Keratinocyte (primary cell): ENCODE measurements around the gene PEX7. TPM values are rescaled to one million over a fixed set of nuclear protein-coding genes. Genes with fewer than 3 reads are reported as not detected.

Experiments used
- DNase-seq: peaks from one replicate; pipeline ENCODE4 v3.0.0-alpha.2; 2011; ENCODE audit warnings: low read depth, missing footprints, low spot score
- FAIRE-seq: peaks from 2 replicates; lab custom pipeline; 2011; peaks lifted over from hg19 to GRCh38; lab: Jason Lieb, UNC
- H2AFZ ChIP-seq: 2 replicates; pipeline ENCODE4 v1.6.0; 2012; ENCODE audit warnings: low read length, control low read depth, inconsistent platforms; ENCODE audit not compliant: control insufficient read depth
- H3K27ac ChIP-seq: 2 replicates; pipeline ENCODE4 v1.5.1; 2011; ENCODE audit warnings: low read length; ENCODE audit not compliant: control insufficient read depth, insufficient read depth
- H3K27me3 ChIP-seq: 3 replicates; pipeline ENCODE4 v1.6.0; 2011; ENCODE audit warnings: low read length; ENCODE audit not compliant: control insufficient read depth, insufficient read depth; ENCODE audit errors: extremely low read depth
- H3K36me3 ChIP-seq, 2 experiments: 2 replicates in 1 of 2; 3 replicates in 1 of 2; pipeline ENCODE4 v1.5.1; 2011; ENCODE audit warnings: low read length in 2 of 2, mild to moderate bottlenecking in 1 of 2; ENCODE audit not compliant: control insufficient read depth in 2 of 2, insufficient read depth in 2 of 2; ENCODE audit errors: extremely low read depth in 1 of 2
- H3K4me1 ChIP-seq: 3 replicates; pipeline ENCODE4 v1.5.1; 2011; ENCODE audit warnings: low read length; ENCODE audit not compliant: control insufficient read depth, insufficient read depth; ENCODE audit errors: extremely low read depth
- H3K4me2 ChIP-seq: 3 replicates; pipeline ENCODE4 v1.6.0; 2011; ENCODE audit warnings: low read depth, low read length; ENCODE audit not compliant: control insufficient read depth, insufficient read depth; ENCODE audit errors: extremely low read depth
- H3K4me3 ChIP-seq, 3 experiments: fragments of 200-600 bp in 1 of 3; sonication (generic) in 1 of 3; 2 replicates in 2 of 3; 3 replicates in 1 of 3; pipeline ENCODE4 v1.5.1; 2011 to 2016; ENCODE audit warnings: low read length in 3 of 3, mild to moderate bottlenecking in 3 of 3, control low read depth in 2 of 3, inconsistent platforms in 1 of 3, low read depth in 1 of 3, mixed read lengths in 1 of 3, mixed run types in 1 of 3, moderate library complexity in 1 of 3; ENCODE audit not compliant: control insufficient read depth in 2 of 3, insufficient read depth in 2 of 3; ENCODE audit errors: extremely low read depth in 1 of 3
- H3K79me2 ChIP-seq: 2 replicates; pipeline ENCODE4 v1.6.0; 2012; ENCODE audit warnings: low read length; ENCODE audit not compliant: control insufficient read depth, insufficient read depth
- H3K9ac ChIP-seq: 3 replicates; pipeline ENCODE4 v1.6.0; 2011; ENCODE audit warnings: low read length; ENCODE audit not compliant: control insufficient read depth, insufficient read depth; ENCODE audit errors: extremely low read depth
- H3K9me1 ChIP-seq: 3 replicates; pipeline ENCODE4 v1.6.0; 2011; ENCODE audit warnings: low read length; ENCODE audit not compliant: control insufficient read depth, insufficient read depth; ENCODE audit errors: extremely low read depth
- H3K9me3 ChIP-seq: 2 replicates; pipeline ENCODE4 v1.5.1; 2012; ENCODE audit warnings: low read depth, low read length; ENCODE audit not compliant: control insufficient read depth
- H4K20me1 ChIP-seq: 3 replicates; pipeline ENCODE4 v1.6.0; 2011; ENCODE audit warnings: low read length; ENCODE audit not compliant: control insufficient read depth, insufficient read depth; ENCODE audit errors: extremely low read depth
- CTCF ChIP-seq, 3 experiments: IDR thresholded peaks in 1 of 3; conservative IDR thresholded peaks in 1 of 3; optimal IDR thresholded peaks in 1 of 3; 2 replicates in 2 of 3; 3 replicates in 1 of 3; pipeline versions ENCODE3 to v1.5.1; 2011; ENCODE audit warnings: low read length in 3 of 3, mild to moderate bottlenecking in 3 of 3, moderate library complexity in 2 of 3, control low read depth in 1 of 3, inconsistent platforms in 1 of 3; ENCODE audit not compliant: insufficient read depth in 2 of 3; ENCODE audit errors: extremely low read depth in 1 of 3
- EZH2 ChIP-seq: IDR thresholded peaks from one replicate; pipeline ENCODE4 v1.6.1; 2012; ENCODE audit warnings: inconsistent platforms, mild to moderate bottlenecking, low read length, moderate library complexity
- dilution Hi-C: fragments of 300-500 bp; cut with MboI; formaldehyde crosslinking; loops from one replicate; pipeline ENCODE4 v1.7.0; 2020; ENCODE audit warnings: low sequenced_read_pairs; ENCODE audit not compliant: extremely low pct_ligation_motif_present
- polyA plus RNA-seq, 5 experiments: library from polyadenylated mRNA; depleted of rRNA in 3 of 5; stranded (reverse) in 3 of 5; stranded (forward) in 1 of 5; unstranded in 1 of 5; fragments of >200 nt; gene quantifications; 1 replicate in 1 of 5; 2 replicates in 3 of 5; 3 replicates in 1 of 5; pipeline versions ENCODE4 v1.2.1 to v1.2.3, GENCODE V29; 2011 to 2012; ENCODE audit warnings: missing spikeins in 2 of 5, low read depth in 1 of 5, low replicate concordance in 1 of 5

PEX7 gene
- polyA plus RNA-seq, 1 donor (not counting 4 experiments of a cell fraction or from before 2014, with no cell fraction given): 15.6 TPM

DNA sequence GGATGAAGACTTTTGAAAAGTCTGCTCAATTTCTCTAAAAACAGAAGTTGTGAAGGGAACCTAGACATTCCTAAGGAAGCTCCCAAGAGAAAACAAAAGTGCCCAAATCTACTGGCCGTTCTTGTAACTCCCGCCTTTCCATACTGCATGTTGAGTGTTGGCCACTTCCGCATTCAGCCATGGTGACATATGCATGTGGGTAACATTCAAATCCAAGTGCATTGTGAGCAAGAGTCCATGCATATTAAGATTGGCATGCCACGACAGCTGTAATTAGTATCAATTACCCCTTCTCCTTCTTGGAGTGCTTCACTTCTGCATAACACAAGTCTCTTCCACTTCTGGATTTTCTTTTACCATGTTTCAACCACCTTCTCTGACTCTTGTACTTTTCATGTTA, 108.1 kb downstream of the PEX7 start:
- H3K4me3 ChIP-seq: no peak overlapping the region
- H3K79me2 ChIP-seq: no peaks in the 10 kb centered on the region
- H3K9ac ChIP-seq: no peak overlapping the region
- no peaks in the 10 kb centered on the region for H3K36me3 ChIP-seq
- no peak overlapping the region for H3K4me2 ChIP-seq
- H3K27me3 ChIP-seq: no peaks in the 10 kb centered on the region
- no peak for DNase-seq
- no peak for FAIRE-seq
- TF ChIP-seq CTCF (optimal IDR thresholded peaks at IDR 0.05 in 1 of 3, IDR thresholded peaks at IDR 0.05 in 1 of 3, conservative IDR thresholded peaks at IDR 0.05 in 1 of 3; ENCODE audit: extremely low read depth in 1 of 3, insufficient read depth in 2 of 3, low read length in 3 of 3) (no peak), EZH2 (no peak)
- dilution Hi-C loops: no loop called here
- H2AFZ ChIP-seq: no peak overlapping the region
- no peaks in the 10 kb centered on the region for H3K9me3 ChIP-seq
- no peak overlapping the region for H3K27ac ChIP-seq
- H4K20me1 ChIP-seq: no peaks in the 10 kb centered on the region
- H3K9me1 ChIP-seq: no peaks in the 10 kb centered on the region
- H3K4me1 ChIP-seq: no peaks in the 10 kb centered on the region

GRCh38 chr6:136932599-136932998, 110.2 kb downstream of the PEX7 start:
- H3K4me3 ChIP-seq: no peak overlapping the region
- H3K27ac ChIP-seq: no peak overlapping the region
- TF ChIP-seq CTCF (optimal IDR thresholded peaks at IDR 0.05 in 1 of 3, IDR thresholded peaks at IDR 0.05 in 1 of 3, conservative IDR thresholded peaks at IDR 0.05 in 1 of 3; ENCODE audit: extremely low read depth in 1 of 3, insufficient read depth in 2 of 3, low read length in 3 of 3): no peak
- TF ChIP-seq EZH2: no peak
- H3K4me1 ChIP-seq: no peaks in the 10 kb centered on the region
- no peak overlapping the region for H3K4me2 ChIP-seq
- no peak overlapping the region for H3K9ac ChIP-seq
- no peaks in the 10 kb centered on the region for H3K27me3 ChIP-seq
- no peaks in the 10 kb centered on the region for H3K36me3 ChIP-seq
- H4K20me1 ChIP-seq: no peaks in the 10 kb centered on the region
- H3K79me2 ChIP-seq: no peaks in the 10 kb centered on the region
- DNase-seq: no peak
- H2AFZ ChIP-seq: no peak overlapping the region
- FAIRE-seq: no peak
- no peaks in the 10 kb centered on the region for H3K9me3 ChIP-seq
- no peaks in the 10 kb centered on the region for H3K9me1 ChIP-seq
- dilution Hi-C loops: no loop called here
